Embryonic facial prominence (tissue), 1 donor: Measurements from ENCODE around the gene SLC12A6.
"Not testable (repeated sequence)": the region's sequence is repeated elsewhere in the genome, so short reads cannot be mapped to it uniquely, and the experiment has no call there.

Experiments
- DNase-seq: peaks from one replicate; pipeline ENCODE4 v3.0.0-alpha.2; 2016; ENCODE audit errors: extremely low spot score

Gene SLC12A6

DNA sequence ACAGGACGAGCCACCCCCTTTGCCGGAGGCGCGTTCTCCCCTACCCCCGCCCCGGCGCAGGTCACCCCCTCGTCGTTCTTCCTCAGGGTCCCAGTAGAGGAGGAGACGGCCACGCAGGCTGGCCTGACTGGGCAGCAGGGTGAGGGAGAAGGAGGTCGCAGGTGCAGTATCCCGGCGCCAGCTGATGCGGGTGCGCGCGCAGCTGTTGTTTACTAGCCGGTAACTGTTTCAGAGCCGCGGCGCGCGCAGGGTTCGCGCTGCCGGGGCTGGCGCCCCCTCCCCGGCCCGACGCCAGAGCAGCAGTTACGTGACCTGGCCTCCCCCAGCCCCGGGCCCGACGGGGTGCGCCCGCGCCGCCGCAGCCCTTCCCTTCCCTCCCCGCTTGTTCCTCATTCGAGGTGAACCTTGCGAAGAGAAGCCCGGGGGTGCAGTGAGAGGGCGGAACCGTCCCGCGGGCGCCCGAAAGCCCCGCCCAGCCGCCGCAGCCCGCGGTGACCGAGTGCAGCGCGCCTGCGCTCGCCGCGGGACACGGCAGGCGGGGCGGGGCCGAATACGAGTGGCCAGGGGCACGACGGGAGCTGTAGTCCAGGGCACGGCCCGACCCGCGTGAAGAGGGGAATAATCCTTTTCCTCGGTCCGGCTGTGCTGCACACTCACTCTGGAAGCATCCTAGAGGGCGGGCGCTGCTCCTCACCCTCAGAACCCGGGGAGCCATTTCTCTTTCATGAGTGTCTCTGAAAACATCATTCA, at the start of gene SLC12A6:
Gene SLC12A6, minus strand, starts transcription at position 225 of the 750 bp plus-strand sequence. CDS start 1,101 bp downstream, outside the sequence.
- peak; percentile 66 for DNase-seq

DNA sequence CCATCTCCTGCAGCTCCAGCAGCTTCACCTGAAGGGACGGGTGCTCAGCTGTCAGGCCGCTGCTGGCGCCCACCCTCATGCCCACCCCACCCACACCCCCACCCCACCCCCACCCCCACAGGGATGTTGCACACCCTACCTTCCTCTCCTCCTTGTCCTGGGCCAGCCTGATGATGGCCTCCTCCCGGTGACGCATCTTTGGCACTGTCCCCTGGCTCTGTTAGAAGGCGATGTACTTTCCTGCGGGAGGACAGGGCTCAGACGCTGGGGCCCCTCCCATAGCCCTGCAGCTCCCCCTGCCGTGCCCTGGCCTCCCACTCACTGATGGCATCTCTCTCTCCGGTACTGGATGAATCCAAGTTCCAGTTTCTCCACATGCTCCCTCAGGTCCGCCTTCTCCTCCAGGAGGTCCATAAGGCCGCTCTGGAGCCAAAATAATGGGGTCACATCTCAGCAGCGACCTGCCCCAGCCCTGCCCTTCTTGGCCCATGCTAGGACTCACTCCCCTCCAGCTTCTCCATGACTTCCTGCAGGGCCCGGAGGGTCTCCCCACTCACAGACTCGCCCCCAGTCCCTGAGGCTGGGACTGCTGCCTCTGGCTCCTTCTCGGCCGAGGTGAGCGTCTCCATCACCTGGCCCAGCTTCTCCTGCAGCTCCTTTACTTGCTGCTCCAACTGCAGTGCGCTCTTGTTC, 44.4 kb upstream of the SLC12A6 start:
- DNase-seq, result not testable (repeated sequence)

DNA sequence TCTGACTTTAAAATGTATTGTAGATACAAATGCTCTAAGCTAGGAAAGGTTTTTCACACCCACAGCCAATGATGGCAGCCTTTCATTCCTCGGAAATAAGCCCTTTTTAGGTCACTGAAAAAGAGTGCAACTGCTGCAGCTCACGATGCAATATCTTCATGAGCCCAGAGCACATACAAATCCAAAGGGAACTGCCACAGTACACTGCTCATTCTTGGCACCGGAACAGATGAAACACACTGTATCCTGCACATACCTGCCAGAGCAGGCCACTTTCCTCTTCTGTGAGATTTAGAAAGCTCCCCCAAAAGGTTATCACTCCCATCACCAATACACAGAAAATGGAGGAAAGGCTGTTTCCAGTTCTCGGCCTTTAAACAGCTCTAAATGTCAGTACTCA, 42.9 kb upstream of the SLC12A6 start:
- DNase-seq, result not testable (repeated sequence)

- no peak for DNase-seq
Measured at GRCh38 chr15:34376856-34377255, 39.3 kb upstream of the SLC12A6 start.

- DNase-seq, result not testable (repeated sequence)
Measured at GRCh38 chr15:34375541-34375940, 38.0 kb upstream of the SLC12A6 start.

GRCh38 chr15:34374816-34375215, 37.2 kb upstream of the SLC12A6 start:
- DNase-seq, result no peak

DNA sequence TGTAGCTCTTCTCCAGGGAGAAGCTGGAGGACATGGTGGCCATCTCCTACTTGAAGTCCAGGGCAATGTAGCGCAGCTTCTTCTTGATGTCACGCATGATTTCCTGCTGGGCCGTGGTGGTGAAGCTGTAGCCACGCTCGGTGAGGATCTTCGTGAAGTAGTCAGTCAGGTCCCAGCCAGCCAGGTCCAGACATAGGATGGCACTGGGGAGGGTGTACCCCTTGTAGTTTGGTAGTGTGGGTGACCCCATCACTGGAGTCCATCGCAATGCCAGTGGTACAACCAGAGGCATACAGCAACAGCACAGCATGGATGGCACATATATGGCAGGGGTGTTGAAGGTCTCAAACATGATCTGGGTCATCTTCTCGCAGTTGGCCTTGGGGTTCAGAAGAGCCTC, 36.4 kb upstream of the SLC12A6 start:
- DNase-seq, result no peak

DNA sequence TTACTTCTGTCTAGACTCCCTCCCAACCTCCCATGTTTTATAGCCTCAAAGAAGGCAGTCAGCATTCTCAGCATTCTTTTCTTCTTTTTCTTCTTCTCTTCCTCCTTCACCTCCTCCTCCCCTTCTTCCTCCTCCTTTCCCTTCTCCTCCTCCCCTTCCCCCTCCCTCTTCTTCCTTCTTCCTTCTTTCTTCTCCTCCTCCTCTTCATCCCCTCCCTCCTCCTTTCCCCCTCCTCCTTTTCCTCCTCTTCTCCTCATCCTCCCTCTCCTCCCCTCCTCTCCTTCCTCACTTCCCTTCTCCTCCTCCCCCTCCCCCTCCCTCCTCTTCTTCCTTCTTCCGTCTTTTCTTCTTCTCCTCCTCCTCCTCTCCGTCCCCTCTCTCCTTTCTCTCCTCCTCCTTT, 33.1 kb upstream of the SLC12A6 start:
- no peak for DNase-seq

DNA sequence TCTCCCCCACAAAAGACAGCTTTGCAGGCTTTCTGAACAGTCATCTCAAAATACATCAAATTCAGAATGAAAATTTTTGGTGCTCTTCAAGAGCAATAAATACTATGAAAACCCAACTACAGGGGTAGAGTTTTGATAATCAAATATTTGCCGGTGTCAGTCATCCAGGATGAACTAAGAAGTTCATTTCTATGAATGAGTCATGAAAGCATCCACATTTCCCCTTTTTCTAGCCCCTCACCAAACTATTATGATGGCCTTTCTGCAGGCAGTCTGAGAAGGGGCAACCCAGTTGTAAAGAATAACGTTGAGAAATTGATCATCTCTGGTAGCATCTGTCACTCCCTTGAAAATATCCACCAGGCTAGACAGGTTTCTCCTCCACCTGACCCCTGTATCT, 32.5 kb upstream of the SLC12A6 start:
- DNase-seq, result no peak

- peak; percentile 45 for DNase-seq
Measured at GRCh38 chr15:34367101-34368081, 29.8 kb upstream of the SLC12A6 start, which contains the start of gene LPCAT4. Gene LPCAT4 (minus strand): TSS chr15:34367196. CDS start chr15:34367100, 96 bp downstream.

- DNase-seq, result no peak
Measured at GRCh38 chr15:34366271-34367065, 28.9 kb upstream of the SLC12A6 start.

GRCh38 chr15:34365836-34366235, 28.3 kb upstream of the SLC12A6 start:
- DNase-seq, result no peak

GRCh38 chr15:34365091-34365825, 27.7 kb upstream of the SLC12A6 start:
- no peak for DNase-seq

DNA sequence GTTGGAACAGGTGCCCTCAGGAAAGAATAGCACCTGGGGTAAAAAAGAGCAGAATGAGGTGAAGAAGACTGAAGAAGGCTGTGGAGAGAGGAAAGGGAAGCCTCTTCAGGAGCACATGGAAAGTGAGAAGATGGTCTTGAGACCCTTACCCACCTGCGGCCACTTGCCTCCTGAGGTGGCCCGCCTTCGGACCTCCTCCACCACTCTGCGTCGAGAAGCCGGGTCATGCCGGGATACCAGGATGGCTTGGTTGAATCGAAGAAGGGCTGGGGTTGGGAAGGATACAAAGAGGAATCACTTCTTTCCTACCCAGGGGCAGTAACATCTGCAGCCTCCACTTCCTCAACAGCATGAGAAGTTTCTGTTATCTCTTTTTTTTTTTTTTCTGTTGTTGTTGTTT, 26.5 kb upstream of the SLC12A6 start:
- no peak for DNase-seq

- no peak for DNase-seq
Measured at GRCh38 chr15:34362047-34362773, 24.6 kb upstream of the SLC12A6 start.

GRCh38 chr15:34361278-34361677, 23.7 kb upstream of the SLC12A6 start:
- no peak for DNase-seq

GRCh38 chr15:34360298-34360697, 22.7 kb upstream of the SLC12A6 start:
- no peak for DNase-seq

DNA sequence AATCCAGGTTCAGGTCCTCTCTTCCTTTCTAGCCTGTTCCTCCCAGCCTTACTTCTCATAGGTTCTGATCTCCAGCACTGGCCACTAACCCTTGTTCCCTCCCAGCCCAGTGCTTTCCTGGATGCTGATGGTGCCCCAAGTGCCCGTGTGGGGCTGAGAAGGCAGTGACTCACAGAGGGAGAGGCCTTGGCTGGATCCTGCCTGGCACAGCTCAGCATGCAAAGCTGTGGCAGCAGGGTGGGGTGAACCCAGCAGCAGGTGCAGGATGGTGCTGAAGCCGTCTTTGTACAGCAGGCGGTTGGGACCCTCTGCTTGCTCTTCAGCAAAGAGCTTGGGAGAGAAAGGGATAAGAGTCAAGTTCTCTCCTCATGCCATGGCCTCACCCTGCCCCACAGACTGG, 21.8 kb upstream of the SLC12A6 start:
- DNase-seq, result no peak

DNA sequence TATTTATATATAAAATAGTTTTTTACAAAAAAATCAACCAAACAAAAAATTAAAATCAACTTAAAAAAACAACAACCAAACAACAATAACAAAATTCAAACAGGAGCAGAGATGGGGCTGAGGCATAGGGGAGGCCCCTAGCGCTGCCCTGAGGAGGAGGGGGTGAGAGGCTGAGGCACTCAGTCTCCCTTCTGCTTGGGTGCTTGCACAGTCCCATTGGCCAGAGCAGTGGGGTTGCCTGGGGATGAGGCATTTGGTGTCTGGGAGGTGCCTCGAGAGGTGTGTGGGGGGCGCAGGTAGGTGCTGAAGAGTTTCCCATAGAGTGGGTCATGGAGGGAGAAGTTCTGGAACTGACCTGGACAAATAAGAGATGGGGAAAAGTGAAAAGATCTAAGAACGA, 21.4 kb upstream of the SLC12A6 start:
- DNase-seq, result no peak

DNA sequence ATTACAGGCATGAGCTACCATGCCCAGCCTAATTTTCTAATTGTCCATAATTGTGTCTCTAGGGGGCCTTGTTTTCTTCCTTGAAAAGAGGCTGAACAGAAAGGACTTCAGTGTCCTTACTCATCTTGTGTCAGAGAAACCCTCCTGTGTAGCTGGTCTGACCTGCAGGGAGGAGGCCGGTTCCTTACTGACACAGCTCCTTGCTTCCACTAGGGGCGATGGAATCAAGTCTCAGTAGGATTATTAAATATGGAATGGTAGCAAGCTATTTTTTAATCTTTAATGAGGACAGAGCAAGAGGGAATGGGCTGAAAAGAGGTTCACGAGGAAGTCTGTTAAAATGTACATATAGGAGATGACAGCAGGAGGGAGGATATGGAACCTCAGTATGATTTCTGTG, 20.8 kb upstream of the SLC12A6 start:
- DNase-seq, result no peak
